Mammary epithelial cell (primary cell): ENCODE results near the gene COL1A1.

Experiments used
- EZH2 ChIP-seq: IDR thresholded peaks from 2 replicates; pipeline ENCODE4 v1.6.1; 2012; ENCODE audit warnings: low read length, inconsistent platforms, borderline replicate concordance
- TF ChIP-seq, protein P1 (sequence below), 2 donors: IDR thresholded peaks in 1 of 2; conservative IDR thresholded peaks in 1 of 2; 2 replicates each; pipeline ENCODE4 v1.5.1; 2011 to 2012; ENCODE audit warnings: inconsistent platforms in 2 of 2, low read length in 2 of 2, mild to moderate bottlenecking in 2 of 2, control low read depth in 1 of 2, low read depth in 1 of 2; ENCODE audit not compliant: insufficient read depth in 1 of 2; ENCODE audit errors: extremely low read depth in 1 of 2

DNA sequence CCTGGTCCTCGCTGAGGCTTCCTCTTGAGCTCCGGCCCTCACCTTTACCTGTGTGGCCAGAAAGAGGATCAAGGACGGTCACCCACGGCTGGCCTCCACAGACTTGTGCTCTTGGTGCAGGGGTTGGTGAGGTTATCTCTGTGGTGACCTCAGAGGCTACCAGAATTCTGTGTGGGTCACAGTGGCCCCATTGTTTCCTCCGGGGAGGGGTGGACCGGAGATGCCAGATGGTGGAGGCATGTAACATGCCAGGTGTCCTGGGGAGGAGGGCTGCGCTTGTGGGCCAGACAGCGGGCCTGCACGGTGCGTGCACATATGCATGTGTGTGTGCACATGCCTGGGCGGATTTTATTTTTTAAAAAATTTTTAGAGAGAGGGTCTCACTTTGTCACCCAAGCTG lies 29.3 kb downstream of the COL1A1 start:
- TF ChIP-seq EZH2: no peak
- TF ChIP-seq, protein P1, sequence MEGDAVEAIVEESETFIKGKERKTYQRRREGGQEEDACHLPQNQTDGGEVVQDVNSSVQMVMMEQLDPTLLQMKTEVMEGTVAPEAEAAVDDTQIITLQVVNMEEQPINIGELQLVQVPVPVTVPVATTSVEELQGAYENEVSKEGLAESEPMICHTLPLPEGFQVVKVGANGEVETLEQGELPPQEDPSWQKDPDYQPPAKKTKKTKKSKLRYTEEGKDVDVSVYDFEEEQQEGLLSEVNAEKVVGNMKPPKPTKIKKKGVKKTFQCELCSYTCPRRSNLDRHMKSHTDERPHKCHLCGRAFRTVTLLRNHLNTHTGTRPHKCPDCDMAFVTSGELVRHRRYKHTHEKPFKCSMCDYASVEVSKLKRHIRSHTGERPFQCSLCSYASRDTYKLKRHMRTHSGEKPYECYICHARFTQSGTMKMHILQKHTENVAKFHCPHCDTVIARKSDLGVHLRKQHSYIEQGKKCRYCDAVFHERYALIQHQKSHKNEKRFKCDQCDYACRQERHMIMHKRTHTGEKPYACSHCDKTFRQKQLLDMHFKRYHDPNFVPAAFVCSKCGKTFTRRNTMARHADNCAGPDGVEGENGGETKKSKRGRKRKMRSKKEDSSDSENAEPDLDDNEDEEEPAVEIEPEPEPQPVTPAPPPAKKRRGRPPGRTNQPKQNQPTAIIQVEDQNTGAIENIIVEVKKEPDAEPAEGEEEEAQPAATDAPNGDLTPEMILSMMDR (conservative IDR thresholded peaks at IDR 0.05 in 1 of 2, IDR thresholded peaks at IDR 0.05 in 1 of 2; ENCODE audit: extremely low read depth in 1 of 2, insufficient read depth in 1 of 2, low read depth in 1 of 2, low read length in 2 of 2): no peak
